HG03565 (cell line): ENCODE data around the gene ANOS1.
"Not testable (repeated sequence)": the region's sequence is repeated elsewhere in the genome, so short reads cannot be mapped to it uniquely, and the experiment has no call there.

Source experiments
- ATAC-seq: cut with Tn5 transposase; IDR thresholded peaks from one replicate; pipeline ENCODE4 v1.9.1; 2021; ENCODE audit warnings: mild to moderate bottlenecking, moderate library complexity; ENCODE audit not compliant: unreplicated experiment

The ANOS1 gene

DNA sequence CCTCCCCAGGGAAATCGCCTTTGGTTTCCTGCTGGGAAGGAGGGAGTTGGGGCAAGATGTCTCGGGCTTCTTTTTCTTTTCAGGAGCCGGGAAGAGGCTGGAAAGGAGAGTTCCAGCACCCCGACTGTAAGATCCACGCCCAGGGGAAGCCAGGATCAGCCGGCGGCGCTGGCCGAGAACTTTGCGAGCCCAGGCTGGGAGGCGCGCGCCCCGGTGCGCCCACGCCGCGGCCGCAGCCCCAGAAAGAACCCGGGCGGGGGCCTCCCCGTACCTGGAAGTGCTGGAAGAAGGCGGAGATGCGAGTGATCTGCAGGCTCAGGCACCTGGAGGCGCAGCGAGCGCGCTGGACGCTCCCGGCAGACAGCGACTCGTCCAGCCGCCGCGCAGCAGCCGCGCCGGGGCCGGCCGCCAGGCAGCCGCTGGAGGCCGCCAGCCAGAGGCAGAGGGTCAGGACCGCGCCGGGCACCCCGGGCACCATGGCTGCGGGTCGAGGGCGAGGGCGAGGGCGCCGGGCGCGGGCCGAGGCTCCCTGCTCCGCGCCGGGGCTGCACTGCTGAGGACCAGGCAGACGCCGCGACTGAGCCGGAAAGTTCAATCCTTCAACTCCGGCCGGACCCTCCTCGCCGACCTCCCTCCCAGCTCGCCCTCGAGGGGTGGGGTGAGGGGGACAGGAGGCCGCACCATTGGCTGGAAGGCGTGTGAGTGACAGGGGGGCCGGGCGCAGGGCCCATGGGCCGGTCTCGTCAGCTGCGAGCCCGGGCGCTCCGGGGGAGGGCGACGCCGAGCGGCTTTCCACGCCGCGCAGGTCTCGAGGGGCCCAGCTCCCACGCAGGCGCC, at the start of gene ANOS1:
TSS of gene ANOS1 (minus strand) at position 579 of the 837 bp plus-strand sequence. CDS start at position 478, 101 bp downstream.
- no peak for ATAC-seq

DNA sequence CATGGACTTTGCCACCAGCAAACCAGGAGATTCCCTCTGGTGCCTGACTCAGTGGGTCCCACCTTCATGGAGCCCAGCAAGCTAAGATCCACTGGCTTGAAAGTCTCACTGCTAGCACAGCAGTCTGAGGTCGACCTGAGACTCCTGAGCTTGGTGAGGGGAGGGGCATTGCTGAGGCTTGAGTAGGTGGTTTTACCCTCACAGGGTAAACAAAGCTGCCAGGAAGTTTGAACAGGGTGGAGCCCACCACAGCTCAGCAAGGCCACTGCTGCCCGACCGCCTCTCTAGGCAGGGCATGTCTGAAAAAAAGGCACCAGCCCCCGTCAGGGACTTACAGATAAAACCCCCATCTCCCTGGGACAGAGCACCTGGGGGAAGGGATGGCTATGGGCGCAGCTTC, 41.2 kb upstream of the ANOS1 start:
- ATAC-seq, result no peak

DNA sequence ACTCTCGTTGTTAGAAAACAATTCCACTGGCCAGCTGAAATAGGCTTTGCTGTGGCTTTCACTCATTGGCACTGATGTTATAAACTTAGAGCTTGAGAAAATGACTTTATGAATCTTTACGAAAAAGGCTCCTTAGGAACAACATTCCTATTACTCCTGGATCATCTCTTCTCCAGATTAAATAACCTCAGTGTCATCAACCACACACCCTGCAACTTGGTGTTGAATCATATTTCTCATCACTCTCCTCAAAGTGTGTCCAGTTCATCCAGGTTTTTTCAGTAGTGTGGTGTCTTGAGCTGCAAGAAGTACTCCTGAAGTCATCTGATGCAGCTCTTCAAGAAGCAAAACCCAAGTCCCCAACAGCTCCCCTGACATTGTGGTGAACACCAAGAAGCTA, 28.1 kb upstream of the ANOS1 start:
- no peak for ATAC-seq

- not testable (repeated sequence) for ATAC-seq
These were observed 26.8 kb upstream of the ANOS1 start for GRCh38 chrX:8758706-8759105.

DNA sequence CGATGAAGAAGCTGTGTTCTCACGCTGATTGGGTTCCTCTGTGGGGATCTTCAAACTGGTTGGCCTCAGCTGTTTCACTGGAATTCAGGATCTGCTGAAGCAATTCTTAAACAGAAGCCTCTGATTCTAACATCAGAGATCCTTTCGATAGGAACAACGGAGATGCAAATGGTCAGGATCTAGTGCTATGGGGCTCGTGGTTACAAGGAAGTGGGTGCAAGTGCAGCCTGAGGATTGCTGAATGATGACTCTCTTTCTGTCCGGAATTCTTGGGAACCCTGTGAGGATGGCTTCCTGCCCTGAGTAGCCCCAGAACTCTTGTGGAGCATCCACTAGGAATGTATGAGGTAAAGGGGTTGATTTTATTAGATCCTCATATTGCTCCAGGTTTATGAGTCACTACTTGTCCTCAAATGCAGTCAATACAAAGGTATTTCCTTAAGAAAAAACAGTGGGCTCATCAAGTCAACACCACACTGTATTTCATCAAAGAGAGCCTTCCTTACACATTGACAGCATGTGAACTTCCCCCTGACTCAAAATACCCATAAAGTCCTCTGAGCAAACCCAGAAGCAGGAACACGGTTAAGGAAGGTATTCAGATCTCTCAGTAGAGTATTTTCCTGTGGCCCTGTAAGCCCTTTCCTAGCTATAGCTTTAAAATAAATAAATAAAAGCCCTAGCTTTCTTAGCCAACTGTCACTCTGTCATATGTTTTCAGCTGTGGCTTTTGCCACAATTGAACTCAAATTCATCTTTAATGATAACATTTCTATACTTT, 25.9 kb upstream of the ANOS1 start:
- not testable (repeated sequence) for ATAC-seq

- ATAC-seq, result no peak
These were observed 23.9 kb upstream of the ANOS1 start for GRCh38 chrX:8755813-8756212.

DNA sequence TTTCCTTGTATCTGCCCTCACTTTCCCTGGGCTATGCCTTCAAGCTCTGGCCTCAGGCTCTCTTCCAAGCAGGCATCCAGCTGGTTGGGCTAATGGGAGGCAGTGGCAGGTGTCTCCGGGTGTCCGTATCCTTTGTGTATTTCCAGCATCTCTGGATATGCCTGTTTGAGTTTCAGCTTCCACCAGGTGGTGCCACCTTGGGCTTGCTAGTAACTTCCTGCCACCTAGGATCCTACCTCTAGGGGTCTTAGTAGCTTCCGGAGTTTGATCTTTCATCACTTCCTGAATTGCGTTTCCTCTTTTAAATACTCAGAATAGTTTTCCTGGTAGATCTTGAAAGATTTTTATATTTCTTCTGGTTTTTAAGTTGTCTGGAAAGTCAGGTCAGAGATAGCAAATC, 23.2 kb upstream of the ANOS1 start:
- no peak for ATAC-seq

DNA sequence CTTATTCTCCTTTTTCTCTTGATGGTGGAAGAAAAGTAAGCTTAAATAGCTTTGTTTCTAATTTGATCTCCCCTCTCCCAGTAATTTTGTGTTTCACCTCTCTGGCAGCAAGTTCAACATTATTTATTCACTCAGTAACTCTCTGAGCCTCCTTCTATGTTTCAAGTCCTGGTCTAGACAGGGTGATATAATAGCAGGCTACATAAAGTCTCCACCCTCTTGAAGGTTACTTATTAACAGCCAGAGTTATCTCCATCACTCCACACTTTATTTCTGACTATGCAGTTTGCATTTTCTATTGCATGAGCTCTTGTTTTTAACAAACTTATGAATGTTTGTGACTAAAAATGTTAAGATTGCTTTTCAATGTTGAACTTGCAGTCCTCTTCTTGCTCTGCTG, 17.8 kb upstream of the ANOS1 start:
- no peak for ATAC-seq

- no peak for ATAC-seq
These were observed 16.9 kb upstream of the ANOS1 start for GRCh38 chrX:8748855-8749254.

GRCh38 chrX:8743126-8743732, 11.3 kb upstream of the ANOS1 start:
- ATAC-seq, result no peak

- ATAC-seq, result no peak
These were observed 10.0 kb upstream of the ANOS1 start for GRCh38 chrX:8741981-8742380.

GRCh38 chrX:8738588-8739189, 6.8 kb upstream of the ANOS1 start:
- ATAC-seq, result no peak

- no peak for ATAC-seq
These were observed 5.9 kb upstream of the ANOS1 start for GRCh38 chrX:8737883-8738282.

DNA sequence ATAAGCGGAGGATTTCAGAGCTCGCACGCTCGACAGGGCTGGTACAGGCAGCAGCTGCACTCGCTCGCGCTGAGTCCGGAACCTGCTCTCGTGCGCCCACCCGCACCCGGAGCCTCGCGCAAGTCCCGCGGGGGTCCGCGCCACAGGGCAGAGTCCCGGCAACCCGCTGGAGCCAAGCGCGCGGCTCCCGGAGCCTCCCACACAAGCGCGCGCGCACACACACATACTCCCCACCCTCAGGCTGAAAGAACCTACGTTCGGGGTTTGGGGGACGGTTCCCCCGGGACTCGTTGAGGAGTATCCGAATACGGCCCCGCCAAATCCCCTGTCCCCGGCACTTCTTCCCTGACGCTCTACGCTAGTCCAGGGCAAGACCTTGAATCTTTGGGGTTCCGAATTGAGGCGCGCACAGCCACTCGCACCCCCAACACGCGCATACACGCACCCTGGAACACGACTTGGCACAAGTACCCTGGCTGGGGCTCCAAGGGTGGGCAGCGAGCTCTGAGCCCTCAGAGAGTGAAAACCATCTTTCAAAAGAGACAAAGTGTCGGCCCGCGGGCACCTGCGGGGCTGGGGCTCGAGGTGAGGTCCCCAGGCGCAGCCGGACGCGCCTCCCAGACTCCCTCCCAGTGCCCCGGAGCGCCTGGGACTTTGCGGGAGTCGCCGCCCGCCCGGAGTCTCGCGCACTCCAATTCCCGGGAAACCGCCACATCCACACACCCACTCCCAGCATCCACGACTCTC, 952 bp downstream of the ANOS1 start:
- no peak for ATAC-seq

DNA sequence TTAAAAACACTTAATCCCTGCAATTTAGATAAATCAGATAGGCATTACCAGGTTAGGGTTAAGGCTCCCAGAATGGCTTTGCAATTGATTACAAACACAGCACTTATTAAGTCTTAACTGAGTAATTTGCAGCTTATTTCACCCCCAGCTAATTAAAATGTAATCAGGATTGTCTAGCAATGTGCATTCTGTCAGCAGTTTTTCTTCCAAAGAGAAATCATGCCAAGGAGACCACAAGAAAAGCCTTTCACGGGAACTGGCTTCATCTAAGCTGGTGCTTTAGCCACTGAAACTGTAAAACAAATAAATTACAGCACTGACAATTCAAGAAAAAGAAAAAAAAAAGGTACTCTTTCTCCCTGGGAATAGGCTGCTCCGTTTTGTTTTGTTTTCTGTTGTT, 2.1 kb downstream of the ANOS1 start:
- no peak for ATAC-seq

GRCh38 chrX:8728932-8729535, 2.9 kb downstream of the ANOS1 start:
- no peak for ATAC-seq

DNA sequence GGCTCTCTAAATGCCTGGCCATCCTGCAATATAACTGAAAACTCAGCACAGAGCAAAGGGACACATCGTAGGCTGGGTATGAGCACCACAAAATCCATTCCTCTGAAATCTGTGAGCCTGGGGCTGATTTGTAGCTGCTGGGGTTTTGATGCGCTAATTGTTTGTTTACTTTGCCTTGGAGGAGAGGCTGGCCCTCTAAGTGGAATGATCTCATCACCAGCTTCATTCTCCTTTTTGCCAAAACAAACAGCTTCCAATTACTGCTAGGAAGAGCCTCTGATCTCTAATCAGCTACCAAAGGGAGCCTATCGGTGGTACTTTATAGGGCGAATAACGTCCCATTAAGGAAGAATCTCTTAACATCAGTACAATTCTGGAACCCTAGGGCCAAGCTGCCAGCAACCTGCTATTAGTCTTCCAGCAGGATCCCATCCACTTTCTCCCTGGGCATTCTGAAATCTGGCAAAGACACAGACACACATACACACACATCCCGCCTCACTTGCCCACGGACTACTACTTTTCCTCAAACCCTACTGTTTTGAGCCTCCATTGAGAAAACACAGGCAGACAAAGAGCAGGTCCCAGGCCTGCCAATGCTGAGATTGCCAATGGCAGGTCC, 5.8 kb downstream of the ANOS1 start:
- ATAC-seq, result no peak

GRCh38 chrX:8724300-8724699, 7.6 kb downstream of the ANOS1 start:
- ATAC-seq, result no peak

- no peak for ATAC-seq
These were observed 10.4 kb downstream of the ANOS1 start for GRCh38 chrX:8721536-8721935.

DNA sequence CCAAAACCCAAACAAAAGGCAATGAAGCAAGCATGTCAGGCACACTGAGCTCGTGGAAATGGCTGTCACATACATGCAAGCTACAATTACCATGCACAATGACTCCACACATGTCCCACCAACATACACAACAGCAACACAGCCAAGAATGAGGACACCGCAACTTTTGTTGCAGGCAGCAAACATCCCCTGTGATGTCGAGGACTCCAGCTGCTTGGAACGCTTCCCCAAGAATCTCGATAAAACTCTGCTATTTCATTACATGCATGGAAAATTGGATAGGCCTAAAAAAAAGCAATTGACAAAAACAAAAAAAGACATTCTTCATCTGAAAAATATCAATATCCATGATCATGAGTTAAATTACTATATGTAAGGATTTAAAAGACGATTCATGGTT, 11.8 kb downstream of the ANOS1 start:
- ATAC-seq, result no peak
